Mesenchymal stem cell (in vitro differentiated cells and primary cell): ENCODE results near the gene RPL10A.
A peak's percentile ranks its signal among the peaks of the same experiment; 100 is the strongest.

Source experiments
- DNase-seq: peaks from one replicate; pipeline ENCODE4 v3.0.0-alpha.2; 2013
- H2AFZ ChIP-seq: one replicate; pipeline ENCODE4 v1.6.1; 2013; ENCODE audit warnings: low read depth, mild to moderate bottlenecking, control low read depth, inconsistent platforms, low read length, moderate library complexity
- H2AK5ac ChIP-seq: 2 replicates; pipeline ENCODE4 v1.6.1; 2013; ENCODE audit warnings: low read length, moderate library complexity, mild to moderate bottlenecking, inconsistent platforms; ENCODE audit not compliant: severe bottlenecking
- H2BK120ac ChIP-seq: one replicate; pipeline ENCODE4 v1.6.1; 2013; ENCODE audit warnings: low read depth, mild to moderate bottlenecking, inconsistent platforms, low read length, moderate library complexity
- H2BK12ac ChIP-seq, 2 experiments: one replicate each; pipeline ENCODE4 v1.6.1; 2013; ENCODE audit warnings: inconsistent platforms in 2 of 2, low read length in 2 of 2, mild to moderate bottlenecking in 2 of 2, moderate library complexity in 2 of 2, control low read depth in 1 of 2
- H2BK15ac ChIP-seq: one replicate; pipeline ENCODE4 v1.6.1; 2013; ENCODE audit warnings: mild to moderate bottlenecking, low read depth, inconsistent platforms; ENCODE audit not compliant: poor library complexity, severe bottlenecking
- H2BK5ac ChIP-seq: 2 replicates; pipeline ENCODE4 v1.6.1; 2013; ENCODE audit warnings: low read depth, mild to moderate bottlenecking, low read length, control low read depth, inconsistent platforms; ENCODE audit not compliant: poor library complexity, severe bottlenecking
- H3K14ac ChIP-seq, 2 experiments: one replicate each; pipeline ENCODE4 v1.6.1; 2013; ENCODE audit warnings: inconsistent platforms in 2 of 2, low read length in 2 of 2, control low read depth in 1 of 2, mild to moderate bottlenecking in 1 of 2, moderate library complexity in 1 of 2
- H3K18ac ChIP-seq, 2 experiments: one replicate each; pipeline ENCODE4 v1.6.1; 2013; ENCODE audit warnings: inconsistent platforms in 2 of 2, low read length in 2 of 2, control low read depth in 1 of 2, low read depth in 1 of 2, mild to moderate bottlenecking in 1 of 2
- H3K23ac ChIP-seq, 2 experiments: one replicate each; pipeline ENCODE4 v1.6.1; 2013; ENCODE audit warnings: inconsistent platforms in 2 of 2, low read length in 2 of 2, mild to moderate bottlenecking in 2 of 2, moderate library complexity in 2 of 2, control low read depth in 1 of 2
- H3K27ac ChIP-seq: 2 replicates; pipeline ENCODE4 v1.5.1; 2013; ENCODE audit warnings: mild to moderate bottlenecking, moderate library complexity, low read length, control low read depth, inconsistent platforms; ENCODE audit not compliant: poor library complexity, severe bottlenecking
- H3K27me3 ChIP-seq, 2 experiments: 2 replicates each; pipeline versions ENCODE4 v1.6.1 to v1.7.0; 2013; ENCODE audit warnings: low read length in 2 of 2, mild to moderate bottlenecking in 2 of 2, moderate library complexity in 2 of 2, control low read depth in 1 of 2, inconsistent platforms in 1 of 2; ENCODE audit not compliant: control insufficient read depth in 1 of 2, insufficient read depth in 1 of 2
- H3K36me3 ChIP-seq, 2 experiments: 2 replicates each; pipeline versions ENCODE4 v1.6.1 to v1.7.0; 2013; ENCODE audit warnings: low read length in 2 of 2, control low read depth in 1 of 2, inconsistent platforms in 1 of 2, low read depth in 1 of 2, mild to moderate bottlenecking in 1 of 2; ENCODE audit not compliant: insufficient read depth in 2 of 2, control insufficient read depth in 1 of 2
- H3K4ac ChIP-seq, 2 experiments: one replicate each; pipeline ENCODE4 v1.6.1; 2013; ENCODE audit warnings: inconsistent platforms in 2 of 2, low read length in 2 of 2, mild to moderate bottlenecking in 2 of 2, moderate library complexity in 2 of 2, control low read depth in 1 of 2, low read depth in 1 of 2
- H3K4me1 ChIP-seq: 2 replicates; pipeline ENCODE4 v1.6.1; 2013; ENCODE audit warnings: low read depth, low read length, control low read depth; ENCODE audit not compliant: control insufficient read depth, insufficient read depth
- H3K4me2 ChIP-seq: 2 replicates; pipeline ENCODE4 v1.6.1; 2013; ENCODE audit warnings: low read length, mild to moderate bottlenecking, inconsistent platforms; ENCODE audit not compliant: poor library complexity, severe bottlenecking
- H3K4me3 ChIP-seq, 2 experiments: 2 replicates each; pipeline versions ENCODE4 v1.5.1 to v1.7.0; 2013; ENCODE audit warnings: low read length in 2 of 2, mild to moderate bottlenecking in 2 of 2, control low read depth in 1 of 2, low read depth in 1 of 2; ENCODE audit not compliant: insufficient read depth in 1 of 2
- H3K79me1 ChIP-seq: replicated peaks from 2 replicates; pipeline ENCODE4 v1.6.1; 2013; ENCODE audit warnings: mild to moderate bottlenecking, control low read depth, low read length, inconsistent platforms; ENCODE audit not compliant: poor library complexity, severe bottlenecking
- H3K9ac ChIP-seq: 2 replicates; pipeline ENCODE4 v1.7.0; 2013; ENCODE audit warnings: mild to moderate bottlenecking, low read length, moderate library complexity
- H3K9me3 ChIP-seq: 2 replicates; pipeline ENCODE4 v1.7.0; 2013; ENCODE audit warnings: mild to moderate bottlenecking, low read length; ENCODE audit not compliant: control insufficient read depth
- H4K8ac ChIP-seq: one replicate; pipeline ENCODE4 v1.6.1; 2013; ENCODE audit warnings: inconsistent platforms, mild to moderate bottlenecking, low read length, moderate library complexity
- H4K91ac ChIP-seq: one replicate; pipeline ENCODE4 v1.6.1; 2013; ENCODE audit warnings: mild to moderate bottlenecking, low read length, inconsistent platforms
- WGBS: methylation state at CpG from one replicate; pipeline ENCODE4 v1.1.7; 2013; ENCODE audit warnings: mixed read lengths; 5-methylcytosine and 5-hydroxymethylcytosine counted together

Gene RPL10A

DNA sequence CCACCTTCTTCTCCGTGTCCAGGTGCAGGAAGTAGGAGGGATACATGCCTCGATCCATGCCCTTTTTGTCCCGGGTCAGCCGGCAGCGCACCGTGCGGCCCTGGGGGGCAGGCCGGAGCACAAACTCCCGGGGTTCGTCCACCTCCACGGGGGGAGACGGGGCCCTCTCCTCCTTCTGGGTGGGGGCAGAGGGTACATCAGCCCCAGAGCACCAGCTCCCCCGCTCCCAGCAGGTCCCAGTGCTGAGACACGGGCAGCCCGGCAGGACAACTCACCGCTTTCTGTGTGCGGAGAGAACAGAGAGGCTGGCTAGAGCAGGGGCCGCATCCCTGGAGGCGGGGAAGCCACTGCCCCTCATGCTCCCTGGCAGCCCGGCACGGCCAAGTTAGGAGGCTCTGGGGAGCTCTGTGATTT lies 37.8 kb downstream of the RPL10A start:
- peak overlapping the region; percentile 20 for H4K91ac ChIP-seq
- H2AK5ac ChIP-seq, result no peak overlapping the region
- no peak overlapping the region for H3K4ac ChIP-seq
- no peak for DNase-seq
- H3K27me3 ChIP-seq, result peaks cover 25 to 68% of the 10 kb centered on the region in 2 experiments
- no peak overlapping the region for H2BK15ac ChIP-seq
- H2AFZ ChIP-seq, result no peak overlapping the region
- H3K9me3 ChIP-seq, result no peaks in the 10 kb centered on the region
- H4K8ac ChIP-seq, result peak overlapping the region; percentile 65
- H3K79me1 ChIP-seq, result no peaks in the 10 kb centered on the region
- H3K18ac ChIP-seq, result no peak overlapping the region
- no peak overlapping the region for H3K14ac ChIP-seq
- H3K9ac ChIP-seq, result no peak overlapping the region
- peaks cover 0 to 3% of the 10 kb centered on the region in 2 experiments for H3K36me3 ChIP-seq
- no peak overlapping the region for H3K23ac ChIP-seq
- no peak overlapping the region for H2BK5ac ChIP-seq
- no peak overlapping the region for H3K4me3 ChIP-seq
- H3K27ac ChIP-seq, result no peak overlapping the region
- H3K4me1 ChIP-seq, result peaks cover 6% of the 10 kb centered on the region
- no peak overlapping the region for H2BK12ac ChIP-seq
- no peak overlapping the region for H2BK120ac ChIP-seq
- no peak overlapping the region for H3K4me2 ChIP-seq
- WGBS, result 57% methylated on average over 18 of the region's 21 CpGs

DNA sequence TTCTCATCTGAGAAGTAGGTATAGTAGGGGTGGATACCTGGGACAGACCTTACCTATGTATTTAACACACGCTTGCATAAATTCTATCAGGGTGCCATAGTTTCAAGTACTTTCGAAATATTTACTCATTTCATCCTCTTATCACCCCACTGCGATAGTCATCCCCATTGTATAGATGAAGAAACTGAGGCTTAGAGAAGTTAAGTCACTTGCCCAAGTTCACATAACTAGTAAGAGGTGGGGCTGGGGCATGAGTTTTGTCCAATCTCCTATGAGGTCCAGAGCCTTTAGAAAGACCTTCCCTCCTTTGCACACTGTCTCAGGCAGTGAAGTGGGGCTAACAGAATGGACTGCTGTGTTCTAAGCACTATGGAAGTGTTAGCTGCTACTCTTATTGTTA lies 38.3 kb downstream of the RPL10A start:
- H3K4me3 ChIP-seq, result no peak overlapping the region
- H3K18ac ChIP-seq, result no peak overlapping the region
- H4K91ac ChIP-seq, result no peak overlapping the region
- no peak overlapping the region for H3K4ac ChIP-seq
- no peak overlapping the region for H2AFZ ChIP-seq
- no peak overlapping the region for H3K4me2 ChIP-seq
- H2BK12ac ChIP-seq, result no peak overlapping the region
- H2BK15ac ChIP-seq, result no peak overlapping the region
- H3K36me3 ChIP-seq, result peaks cover 0 to 3% of the 10 kb centered on the region in 2 experiments
- H2BK120ac ChIP-seq, result no peak overlapping the region
- no peak overlapping the region for H2BK5ac ChIP-seq
- no peak overlapping the region for H3K27ac ChIP-seq
- H3K9me3 ChIP-seq, result no peaks in the 10 kb centered on the region
- no CpG with 5 or more reads among the region's 3 CpGs for WGBS
- H3K14ac ChIP-seq, result no peak overlapping the region
- H3K4me1 ChIP-seq, result peaks cover 8% of the 10 kb centered on the region
- H3K79me1 ChIP-seq, result no peaks in the 10 kb centered on the region
- no peak for DNase-seq
- H3K27me3 ChIP-seq, result peaks cover 30 to 74% of the 10 kb centered on the region in 2 experiments
- no peak overlapping the region for H3K9ac ChIP-seq
- no peak overlapping the region for H4K8ac ChIP-seq
- H2AK5ac ChIP-seq, result no peak overlapping the region
- no peak overlapping the region for H3K23ac ChIP-seq

DNA sequence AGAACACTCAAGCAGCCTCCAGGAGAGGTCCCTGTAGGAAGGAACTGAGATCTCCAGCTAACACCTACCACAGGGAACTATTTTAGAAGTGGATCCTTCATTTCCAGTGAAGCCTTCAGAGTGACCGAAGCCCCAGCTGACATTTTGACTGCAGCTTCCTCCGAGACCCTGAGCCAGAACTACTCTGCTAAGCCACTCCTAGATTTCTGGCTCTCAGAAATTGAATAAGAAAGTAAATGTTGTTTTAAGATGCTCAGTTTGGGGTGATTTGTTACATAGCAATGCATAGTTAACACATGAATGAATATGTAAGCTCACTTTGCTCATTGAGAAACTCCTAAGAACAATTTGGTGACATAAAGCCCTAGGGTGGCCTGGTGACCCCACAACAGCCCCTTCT lies 39.0 kb downstream of the RPL10A start:
- H3K79me1 ChIP-seq, result no peaks in the 10 kb centered on the region
- H3K4me1 ChIP-seq, result peaks cover 11% of the 10 kb centered on the region
- H3K27me3 ChIP-seq, result peaks cover 34 to 77% of the 10 kb centered on the region in 2 experiments
- no peak overlapping the region for H3K27ac ChIP-seq
- H3K36me3 ChIP-seq, result peaks cover 0 to 3% of the 10 kb centered on the region in 2 experiments
- no peak overlapping the region for H3K23ac ChIP-seq
- H2BK15ac ChIP-seq, result no peak overlapping the region
- no peak overlapping the region for H3K4me2 ChIP-seq
- no peak overlapping the region for H2AK5ac ChIP-seq
- H3K14ac ChIP-seq, result no peak overlapping the region
- no peak overlapping the region for H3K4me3 ChIP-seq
- no peak overlapping the region for H3K4ac ChIP-seq
- H2AFZ ChIP-seq, result no peak overlapping the region
- no peak overlapping the region for H2BK12ac ChIP-seq
- no peak overlapping the region for H3K9ac ChIP-seq
- 100% methylated on average over 1 of the region's 2 CpGs for WGBS
- no peak overlapping the region for H4K91ac ChIP-seq
- no peak overlapping the region for H4K8ac ChIP-seq
- no peak overlapping the region for H2BK5ac ChIP-seq
- no peak overlapping the region for H3K18ac ChIP-seq
- H2BK120ac ChIP-seq, result no peak overlapping the region
- DNase-seq, result no peak
- no peaks in the 10 kb centered on the region for H3K9me3 ChIP-seq

DNA sequence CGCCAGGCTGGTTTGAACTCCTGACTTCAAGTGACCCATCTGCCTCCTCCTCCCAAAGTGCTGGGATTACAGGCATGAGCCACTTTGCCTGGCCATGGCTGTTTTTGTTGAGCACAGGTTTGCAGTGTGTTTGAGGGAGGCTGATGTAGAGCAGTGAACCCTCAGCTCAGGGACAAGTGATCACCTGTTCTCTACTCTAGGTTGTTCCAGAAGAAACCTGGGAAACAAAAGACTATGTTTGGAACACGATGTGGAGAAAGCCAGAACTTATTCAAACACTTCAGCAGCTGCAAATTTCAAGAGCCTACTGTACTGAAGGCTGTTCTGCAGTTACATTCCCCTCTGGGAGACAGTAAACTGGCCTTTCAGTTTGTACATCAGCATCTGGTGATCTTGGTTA lies 39.8 kb downstream of the RPL10A start:
- Histone ChIP-seq H3K27me3 (peaks cover 41 to 85% of the 10 kb centered on the region in 2 experiments), H2BK120ac (no peak overlapping the region), H3K14ac (no peak overlapping the region), H4K91ac (no peak overlapping the region), H3K9me3 (no peaks in the 10 kb centered on the region), H2BK5ac (no peak overlapping the region), H3K4me1 (peaks cover 11% of the 10 kb centered on the region), H4K8ac (no peak overlapping the region), H2BK15ac (no peak overlapping the region), H3K9ac (no peak overlapping the region), H3K36me3 (peaks cover 0 to 3% of the 10 kb centered on the region in 2 experiments), H3K79me1 (no peaks in the 10 kb centered on the region), H3K23ac (no peak overlapping the region), H2BK12ac (no peak overlapping the region), H2AFZ (no peak overlapping the region), H3K4ac (no peak overlapping the region), H3K18ac (no peak overlapping the region), H3K4me3 (no peak overlapping the region), H2AK5ac (no peak overlapping the region), H3K27ac (no peak overlapping the region), H3K4me2 (no peak overlapping the region)
- DNase-seq, result no peak
- 64% methylated on average over 1 of the region's 2 CpGs for WGBS
